NCI-H2107 treated with DMSO at 0.1 percent for 48 hours (cell line): ENCODE data around the gene ITGA2B.
"Not testable (repeated sequence)": the region's sequence is repeated elsewhere in the genome, so short reads cannot be mapped to it uniquely, and the experiment has no call there.

ENCODE experiments used
- DNase-seq: peaks from one replicate; lab custom pipeline; 2025; ENCODE audit not compliant: unreplicated experiment; lab: John Stamatoyannopoulos, UW

ITGA2B gene

DNA sequence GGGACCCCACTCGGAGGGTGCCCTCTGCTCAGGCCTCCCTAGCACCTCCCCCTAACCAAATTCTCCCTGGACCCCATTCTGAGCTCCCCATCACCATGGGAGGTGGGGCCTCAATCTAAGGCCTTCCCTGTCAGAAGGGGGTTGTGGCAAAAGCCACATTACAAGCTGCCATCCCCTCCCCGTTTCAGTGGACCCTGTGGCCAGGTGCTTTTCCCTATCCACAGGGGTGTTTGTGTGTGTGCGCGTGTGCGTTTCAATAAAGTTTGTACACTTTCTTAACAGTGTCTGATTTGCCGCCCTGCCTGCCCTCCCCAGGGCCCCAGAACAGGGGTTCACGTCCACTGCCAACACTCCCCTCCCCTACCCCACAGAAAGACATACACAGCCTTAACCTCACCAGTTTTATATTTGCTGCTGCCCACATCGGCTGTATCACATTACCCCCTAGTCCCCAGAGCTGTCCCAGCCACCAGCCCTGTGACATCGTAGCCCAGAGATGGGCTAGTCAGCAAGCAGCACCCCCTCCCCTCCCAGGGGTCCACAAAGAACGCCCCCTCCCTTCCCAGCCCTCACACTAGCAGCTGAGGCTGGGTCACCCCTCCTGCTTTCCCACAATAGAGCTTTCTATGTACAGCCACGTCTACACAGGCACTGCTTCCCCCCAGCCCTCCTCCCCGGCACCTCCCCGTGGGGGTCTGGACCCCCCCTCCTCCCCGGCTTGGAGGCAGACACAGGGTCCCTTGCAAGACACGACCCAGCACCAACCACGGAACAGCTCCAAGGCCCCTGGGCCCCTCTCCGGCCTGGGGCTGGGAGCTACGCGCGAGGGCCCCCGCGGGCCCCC, 36.4 kb downstream of the ITGA2B start:
- DNase-seq: no peak

DNA sequence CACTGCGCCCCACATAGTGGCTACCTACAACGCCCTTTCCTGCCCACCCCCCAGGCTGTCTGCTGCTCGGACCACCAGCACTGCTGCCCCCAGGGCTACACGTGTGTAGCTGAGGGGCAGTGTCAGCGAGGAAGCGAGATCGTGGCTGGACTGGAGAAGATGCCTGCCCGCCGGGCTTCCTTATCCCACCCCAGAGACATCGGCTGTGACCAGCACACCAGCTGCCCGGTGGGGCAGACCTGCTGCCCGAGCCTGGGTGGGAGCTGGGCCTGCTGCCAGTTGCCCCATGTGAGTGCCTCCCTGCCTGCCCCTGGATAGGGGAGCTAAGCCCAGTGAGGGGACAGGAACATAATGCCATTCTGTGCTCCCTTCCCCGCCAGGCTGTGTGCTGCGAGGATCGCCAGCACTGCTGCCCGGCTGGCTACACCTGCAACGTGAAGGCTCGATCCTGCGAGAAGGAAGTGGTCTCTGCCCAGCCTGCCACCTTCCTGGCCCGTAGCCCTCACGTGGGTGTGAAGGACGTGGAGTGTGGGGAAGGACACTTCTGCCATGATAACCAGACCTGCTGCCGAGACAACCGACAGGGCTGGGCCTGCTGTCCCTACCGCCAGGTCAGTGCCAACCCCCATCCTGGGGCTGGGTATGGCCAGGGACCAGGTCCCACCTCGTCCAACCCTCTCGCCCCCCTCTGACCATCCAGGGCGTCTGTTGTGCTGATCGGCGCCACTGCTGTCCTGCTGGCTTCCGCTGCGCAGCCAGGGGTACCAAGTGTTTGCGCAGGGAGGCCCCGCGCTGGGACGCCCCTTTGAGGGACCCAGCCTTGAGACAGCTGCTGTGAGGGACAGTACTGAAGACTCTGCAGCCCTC, 37.3 kb downstream of the ITGA2B start:
- DNase-seq: no peak

DNA sequence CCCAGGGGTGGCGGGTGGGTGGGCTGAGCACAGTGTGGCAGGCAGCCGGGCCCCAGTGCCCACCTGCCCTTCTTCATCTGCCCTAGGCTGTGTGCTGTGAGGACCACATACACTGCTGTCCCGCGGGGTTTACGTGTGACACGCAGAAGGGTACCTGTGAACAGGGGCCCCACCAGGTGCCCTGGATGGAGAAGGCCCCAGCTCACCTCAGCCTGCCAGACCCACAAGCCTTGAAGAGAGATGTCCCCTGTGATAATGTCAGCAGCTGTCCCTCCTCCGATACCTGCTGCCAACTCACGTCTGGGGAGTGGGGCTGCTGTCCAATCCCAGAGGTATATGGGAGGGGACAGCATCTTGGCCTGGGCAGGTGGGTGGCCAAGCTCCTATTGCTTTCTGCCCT, 38.0 kb downstream of the ITGA2B start:
- no peak for DNase-seq

GRCh38 chr17:44350733-44351226, 38.7 kb downstream of the ITGA2B start:
- DNase-seq: no peak

GRCh38 chr17:44349553-44350070, 39.8 kb downstream of the ITGA2B start:
- DNase-seq: no peak

DNA sequence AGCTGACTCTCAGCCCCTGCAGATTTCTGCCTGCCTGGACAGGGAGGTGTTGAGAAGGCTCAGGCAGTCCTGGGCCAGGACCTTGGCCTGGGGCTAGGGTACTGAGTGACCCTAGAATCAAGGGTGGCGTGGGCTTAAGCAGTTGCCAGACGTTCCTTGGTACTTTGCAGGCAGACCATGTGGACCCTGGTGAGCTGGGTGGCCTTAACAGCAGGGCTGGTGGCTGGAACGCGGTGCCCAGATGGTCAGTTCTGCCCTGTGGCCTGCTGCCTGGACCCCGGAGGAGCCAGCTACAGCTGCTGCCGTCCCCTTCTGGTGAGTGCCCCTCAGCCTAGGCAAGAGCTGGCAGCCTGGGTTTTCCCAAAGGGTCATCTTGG, 40.5 kb downstream of the ITGA2B start:
- DNase-seq: no peak

- no peak for DNase-seq
Observed at GRCh38 chr17:44348234-44348987, 41.0 kb downstream of the ITGA2B start.

DNA sequence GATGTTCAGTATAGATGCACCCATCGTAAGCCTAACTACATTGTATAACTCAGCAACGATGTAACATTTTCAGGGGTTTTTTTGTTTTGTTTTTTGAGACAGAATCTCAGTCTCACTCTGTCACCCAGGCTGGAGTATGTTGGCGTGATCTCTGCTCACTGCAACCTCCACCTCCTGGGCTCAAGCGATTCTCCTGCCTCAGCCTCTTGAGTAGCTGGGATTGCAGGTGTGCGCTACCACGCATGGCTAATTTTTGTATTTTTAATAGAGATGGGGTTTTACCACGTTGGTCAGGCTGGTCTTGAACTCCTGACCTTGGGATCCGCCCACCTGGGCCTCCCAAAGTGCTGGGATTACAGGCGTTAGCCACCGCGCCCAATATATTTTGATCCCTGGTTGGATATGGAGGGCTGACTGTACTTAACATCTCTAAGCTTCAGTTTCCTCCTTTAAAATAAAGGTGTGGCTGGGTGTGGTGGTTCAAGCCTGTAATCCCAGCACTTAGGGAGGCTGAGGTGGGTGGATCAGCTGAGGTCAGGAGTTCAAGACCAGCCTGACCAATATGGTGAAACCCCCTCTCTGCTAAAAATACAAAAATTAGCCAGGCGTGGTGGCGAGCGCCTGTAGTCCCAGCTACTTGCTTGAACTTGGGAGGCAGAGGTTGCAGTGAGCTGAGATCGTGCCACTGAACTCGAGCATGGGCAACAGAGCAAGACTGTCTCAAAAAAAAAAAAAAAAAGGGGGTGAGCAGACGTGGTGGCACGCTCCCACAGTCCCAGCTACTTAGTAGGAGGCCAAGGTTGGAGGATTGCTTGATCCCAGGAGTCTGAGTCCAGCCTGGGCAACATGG, 42.0 kb downstream of the ITGA2B start:
- DNase-seq: not testable (repeated sequence)

DNA sequence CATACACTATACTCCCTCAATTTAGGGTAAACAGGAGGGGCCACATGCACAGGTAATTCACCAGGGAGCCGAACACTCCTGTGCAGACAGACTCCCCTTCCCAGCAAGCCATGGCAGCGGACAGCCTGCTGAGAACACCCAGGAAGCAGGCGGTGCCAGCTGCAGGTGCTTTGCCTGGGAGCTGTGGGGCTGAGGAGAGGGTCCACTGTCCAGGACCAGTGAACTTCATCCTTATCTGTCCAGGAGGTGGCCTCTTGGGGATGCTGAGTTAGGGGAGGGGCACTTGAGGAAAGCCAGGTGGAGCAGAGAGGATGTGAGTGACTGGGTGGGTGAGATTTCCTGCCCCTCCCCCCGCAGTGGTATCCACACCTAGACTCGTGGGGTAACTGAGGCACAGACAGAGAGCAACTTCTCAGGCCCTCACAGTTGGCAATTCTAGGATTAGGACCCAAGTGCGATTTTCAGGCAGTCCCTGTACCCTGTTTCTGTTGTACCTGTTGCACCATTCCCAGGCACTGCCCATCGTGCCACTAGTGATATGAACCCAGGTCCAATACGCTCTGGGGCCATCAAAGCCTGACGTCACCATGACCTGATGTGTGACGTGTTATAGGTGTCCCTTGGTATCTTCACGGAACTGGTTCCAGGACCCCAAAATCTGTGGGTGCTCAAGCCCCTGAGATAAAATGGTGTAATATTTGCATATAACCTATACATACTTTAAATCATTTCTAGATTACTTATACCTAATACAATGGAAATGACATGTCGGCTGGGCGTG, 43.2 kb downstream of the ITGA2B start:
- no peak for DNase-seq

GRCh38 chr17:44345454-44346026, 43.9 kb downstream of the ITGA2B start:
- DNase-seq: peak; percentile 61

DNA sequence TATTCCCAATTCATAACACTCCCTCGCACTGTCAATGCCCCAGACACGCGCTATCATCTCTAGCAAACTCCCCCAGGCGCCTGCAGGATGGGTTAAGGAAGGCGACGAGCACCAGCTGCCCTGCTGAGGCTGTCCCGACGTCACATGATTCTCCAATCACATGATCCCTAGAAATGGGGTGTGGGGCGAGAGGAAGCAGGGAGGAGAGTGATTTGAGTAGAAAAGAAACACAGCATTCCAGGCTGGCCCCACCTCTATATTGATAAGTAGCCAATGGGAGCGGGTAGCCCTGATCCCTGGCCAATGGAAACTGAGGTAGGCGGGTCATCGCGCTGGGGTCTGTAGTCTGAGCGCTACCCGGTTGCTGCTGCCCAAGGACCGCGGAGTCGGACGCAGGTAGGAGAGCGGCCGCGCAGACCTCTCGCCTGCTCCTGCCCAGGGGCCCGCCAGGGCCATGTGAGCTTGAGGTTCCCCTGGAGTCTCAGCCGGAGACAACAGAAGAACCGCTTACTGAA, 44.5 kb downstream of the ITGA2B start, which contains the start of gene GRN:
Gene GRN (plus strand): TSS at position 364 of the 515 bp plus-strand sequence. CDS start 3,863 bp downstream, outside the sequence.
- peak; percentile 96 for DNase-seq

GRCh38 chr17:44343510-44344209, 45.8 kb downstream of the ITGA2B start:
- no peak for DNase-seq

GRCh38 chr17:44340553-44340952, 48.9 kb downstream of the ITGA2B start:
- DNase-seq: not testable (repeated sequence)

- DNase-seq: no peak
Observed at GRCh38 chr17:44338702-44339101, 50.7 kb downstream of the ITGA2B start.

DNA sequence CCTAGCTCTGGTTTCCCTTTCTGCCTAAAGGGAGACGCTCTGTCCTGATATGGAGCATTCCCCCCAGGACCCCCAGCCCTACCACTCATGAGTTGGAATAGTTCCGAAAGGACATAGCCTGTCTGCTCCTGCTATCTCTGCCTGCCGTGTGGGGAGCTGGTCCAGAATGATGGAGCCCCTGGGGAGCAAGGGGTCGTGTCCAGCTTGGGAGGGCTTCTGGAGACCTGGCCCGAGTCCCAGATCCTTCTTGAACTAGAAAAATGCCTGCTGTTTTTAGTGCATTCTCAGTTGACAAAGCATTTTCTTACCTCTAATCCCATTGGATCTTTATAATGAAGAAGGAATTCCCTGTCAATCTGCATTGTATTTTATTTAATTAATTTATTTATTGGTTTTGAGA, 53.5 kb downstream of the ITGA2B start:
- DNase-seq: no peak

DNA sequence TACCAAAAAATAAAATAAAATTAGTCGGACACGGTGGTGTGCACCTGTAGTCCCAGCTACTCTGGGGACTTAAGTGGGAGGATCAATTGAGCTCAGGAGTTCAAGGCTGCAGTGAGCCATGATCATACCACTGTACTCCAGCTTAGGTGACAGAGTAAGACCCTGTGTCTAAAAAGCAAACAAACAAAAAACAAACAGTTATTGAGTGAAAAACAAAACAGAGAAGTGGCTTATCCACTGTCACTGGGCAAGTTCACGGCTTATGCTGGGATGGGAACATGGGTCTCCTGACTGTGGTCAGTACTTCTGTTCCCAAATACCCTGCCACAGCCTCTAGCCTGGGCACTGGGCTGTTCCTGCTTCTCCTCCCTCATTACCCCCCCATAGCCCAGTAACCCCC, 53.9 kb downstream of the ITGA2B start:
- DNase-seq: no peak

DNA sequence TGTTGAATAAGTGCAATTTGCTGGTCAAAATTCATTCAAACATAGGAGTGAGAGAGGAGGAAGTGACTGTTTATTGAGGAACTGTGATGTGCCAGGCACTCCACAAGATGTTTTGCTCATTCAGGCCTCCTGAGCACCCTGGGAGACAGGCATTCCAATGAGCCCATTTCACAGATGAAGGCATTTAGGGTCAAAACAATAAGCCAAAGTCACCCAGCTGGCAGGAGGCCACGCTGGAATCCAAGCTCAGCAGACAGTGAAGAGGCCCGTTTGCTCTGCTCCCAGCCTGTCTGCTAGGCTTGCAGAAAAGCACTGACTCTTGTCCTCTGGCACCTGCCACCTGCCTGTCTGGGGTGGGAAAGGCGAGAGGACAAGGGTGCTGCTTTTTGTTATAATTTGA, 54.7 kb downstream of the ITGA2B start:
- DNase-seq: peak; percentile 36

- DNase-seq: no peak
Observed at GRCh38 chr17:44334315-44334714, 55.1 kb downstream of the ITGA2B start.
